Erythroblast (primary cell): ENCODE results near the gene MBD5.

Source experiments
- GATA1 ChIP-seq: IDR thresholded peaks from 2 replicates; pipeline ENCODE4 v1.6.1; 2011; ENCODE audit warnings: low read depth, mild to moderate bottlenecking, control low read depth, low read length, moderate library complexity
- POLR2A ChIP-seq: IDR thresholded peaks from 2 replicates; pipeline ENCODE4 v1.6.1; 2011; ENCODE audit warnings: mild to moderate bottlenecking, low read length

DNA sequence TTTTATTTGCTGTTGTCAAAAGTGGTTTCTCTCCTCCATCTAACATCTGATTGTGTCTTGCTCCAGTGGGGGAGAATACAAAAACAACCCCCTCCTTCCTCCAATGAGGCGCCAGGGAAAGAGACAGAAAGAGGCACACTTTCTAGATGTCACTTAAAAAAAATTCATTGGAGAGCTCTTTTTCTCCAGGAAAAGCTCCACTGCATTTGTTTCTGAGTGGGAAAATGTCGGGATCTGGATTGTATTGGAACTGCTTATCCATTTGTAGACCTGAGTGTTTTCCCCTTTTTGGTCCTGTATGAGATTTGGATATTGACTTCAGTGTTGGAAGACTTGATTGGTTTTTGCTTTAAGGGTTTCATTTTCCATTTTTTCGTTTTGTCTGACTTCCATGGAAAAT lies 995 bp downstream of the MBD5 start:
- TF ChIP-seq POLR2A (no peak), GATA1 (no peak)
